H9 (cell line): Measurements from ENCODE around the gene TOX4. TPM values are rescaled to one million over a fixed set of nuclear protein-coding genes. Genes with fewer than 3 reads are reported as not detected.

Experiments used
- DNase-seq: peaks from one replicate; pipeline ENCODE4 v3.0.0-alpha.2; 2017
- H2AFZ ChIP-seq: one replicate; pipeline ENCODE4 v1.6.1; 2013; ENCODE audit warnings: mild to moderate bottlenecking, low read length, control low read depth, moderate library complexity
- H2AK5ac ChIP-seq: 2 replicates; pipeline ENCODE4 v1.6.1; 2013; ENCODE audit warnings: low read length, control low read depth, mixed read lengths; ENCODE audit not compliant: insufficient read length
- H2BK120ac ChIP-seq: one replicate; pipeline ENCODE4 v1.6.1; 2013; ENCODE audit warnings: low read depth, mild to moderate bottlenecking, low read length, control low read depth, inconsistent platforms; ENCODE audit not compliant: poor library complexity, severe bottlenecking
- H2BK12ac ChIP-seq: 2 replicates; pipeline ENCODE4 v1.6.1; 2013; ENCODE audit warnings: low read length, control low read depth, mixed read lengths, low read depth; ENCODE audit not compliant: insufficient read length
- H2BK15ac ChIP-seq: 2 replicates; pipeline ENCODE4 v1.6.1; 2013; ENCODE audit warnings: low read depth, low read length, control low read depth
- H2BK20ac ChIP-seq: one replicate; pipeline ENCODE4 v1.6.1; 2013; ENCODE audit warnings: low read depth, mild to moderate bottlenecking, low read length, control low read depth, inconsistent platforms; ENCODE audit not compliant: poor library complexity, severe bottlenecking
- H2BK5ac ChIP-seq: 2 replicates; pipeline ENCODE4 v1.6.1; 2013; ENCODE audit warnings: low read length, control low read depth, mixed read lengths; ENCODE audit not compliant: insufficient read length
- H3K14ac ChIP-seq: 2 replicates; pipeline ENCODE4 v1.6.1; 2013; ENCODE audit warnings: low read length, control low read depth; ENCODE audit not compliant: insufficient read depth
- H3K18ac ChIP-seq: 2 replicates; pipeline ENCODE4 v1.6.1; 2013; ENCODE audit warnings: low read depth, mild to moderate bottlenecking, mixed read lengths, low read length, control low read depth; ENCODE audit not compliant: insufficient read length
- H3K23ac ChIP-seq: 2 replicates; pipeline ENCODE4 v1.6.1; 2013; ENCODE audit warnings: low read length, control low read depth, mixed read lengths, low read depth; ENCODE audit not compliant: insufficient read length
- H3K23me2 ChIP-seq: 2 replicates; pipeline ENCODE4 v1.6.1; 2013; ENCODE audit warnings: low read depth, mild to moderate bottlenecking, mixed read lengths, low read length, control low read depth; ENCODE audit not compliant: insufficient read length, poor library complexity, severe bottlenecking
- H3K27ac ChIP-seq: 2 replicates; pipeline ENCODE4 v1.5.1; 2013; ENCODE audit warnings: low read length, control low read depth, mixed read lengths, low read depth; ENCODE audit not compliant: insufficient read length
- H3K27me3 ChIP-seq: 2 replicates; pipeline ENCODE4 v1.6.1; 2013; ENCODE audit warnings: low read length, control low read depth, inconsistent platforms; ENCODE audit not compliant: insufficient read depth
- H3K4ac ChIP-seq: 2 replicates; pipeline ENCODE4 v1.6.1; 2013; ENCODE audit warnings: low read depth, mild to moderate bottlenecking, control low read depth, inconsistent platforms, low read length, moderate library complexity
- H3K4me1 ChIP-seq: 2 replicates; pipeline ENCODE4 v1.6.1; 2013; ENCODE audit warnings: low read length, control low read depth, inconsistent platforms; ENCODE audit not compliant: insufficient read depth
- H3K4me2 ChIP-seq: 2 replicates; pipeline ENCODE4 v1.6.1; 2013; ENCODE audit warnings: low read length, control low read depth, mixed read lengths; ENCODE audit not compliant: insufficient read length, insufficient read depth
- H3K56ac ChIP-seq: 2 replicates; pipeline ENCODE4 v1.6.1; 2013; ENCODE audit warnings: low read depth, mild to moderate bottlenecking, mixed read lengths, low read length, control low read depth; ENCODE audit not compliant: insufficient read length
- H3K79me1 ChIP-seq: 2 replicates; pipeline ENCODE4 v1.6.1; 2013; ENCODE audit warnings: low read depth, mild to moderate bottlenecking, moderate library complexity, low read length, control low read depth, inconsistent platforms; ENCODE audit not compliant: insufficient read depth, poor library complexity, severe bottlenecking
- H3K79me2 ChIP-seq: 2 replicates; pipeline ENCODE4 v1.6.1; 2013; ENCODE audit warnings: low read length, control low read depth, inconsistent platforms; ENCODE audit not compliant: insufficient read depth
- H3K9ac ChIP-seq: 2 replicates; pipeline ENCODE4 v1.6.1; 2013; ENCODE audit warnings: low read length, control low read depth, mixed read lengths; ENCODE audit not compliant: insufficient read length; ENCODE audit errors: extremely low read depth
- H3K9me3 ChIP-seq: one replicate; pipeline ENCODE4 v1.6.1; 2013; ENCODE audit warnings: low read depth, low read length, inconsistent platforms; ENCODE audit not compliant: control insufficient read depth
- H3T11ph ChIP-seq: one replicate; pipeline ENCODE4 v1.6.1; 2013; ENCODE audit warnings: mild to moderate bottlenecking, low read length, control low read depth, inconsistent platforms
- H4K20me1 ChIP-seq: one replicate; pipeline ENCODE4 v1.6.1; 2013; ENCODE audit not compliant: control insufficient read depth, insufficient read length, insufficient read depth
- H4K5ac ChIP-seq: 2 replicates; pipeline ENCODE4 v1.6.1; 2013; ENCODE audit warnings: low read depth, mild to moderate bottlenecking, mixed read lengths, low read length, control low read depth; ENCODE audit not compliant: insufficient read length
- H4K8ac ChIP-seq: replicated peaks from 2 replicates; pipeline ENCODE4 v1.6.1; 2013; ENCODE audit warnings: low read length, control low read depth, mixed read lengths, low read depth; ENCODE audit not compliant: insufficient read length
- H4K91ac ChIP-seq: 2 replicates; pipeline ENCODE4 v1.6.1; 2013; ENCODE audit warnings: low read depth, mild to moderate bottlenecking, moderate library complexity, mixed read lengths, low read length, control low read depth; ENCODE audit not compliant: insufficient read length
- H3K27ac Mint-ChIP-seq, 3 experiments: 2 replicates in 2 of 3; 3 replicates in 1 of 3; pipeline ENCODE4 v1.8.0; 2020 to 2021; ENCODE audit warnings: mixed read lengths in 3 of 3, mild to moderate bottlenecking in 1 of 3, moderate library complexity in 1 of 3
- H3K27me3 Mint-ChIP-seq: 2 replicates; pipeline ENCODE4 v1.8.0; 2021; ENCODE audit warnings: low read depth, mild to moderate bottlenecking, moderate library complexity, mixed read lengths
- H3K36me3 Mint-ChIP-seq, 3 experiments: 2 replicates in 2 of 3; 3 replicates in 1 of 3; pipeline ENCODE4 v1.8.0; 2020 to 2021; ENCODE audit warnings: low read depth in 3 of 3, mixed read lengths in 3 of 3; ENCODE audit not compliant: insufficient read depth in 1 of 3
- H3K4me1 Mint-ChIP-seq, 2 experiments: 2 replicates each; pipeline ENCODE4 v1.8.0; 2020; ENCODE audit warnings: mixed read lengths in 2 of 2
- H3K4me3 Mint-ChIP-seq, 2 experiments: 2 replicates in 1 of 2; 3 replicates in 1 of 2; pipeline ENCODE4 v1.8.0; 2020 to 2021; ENCODE audit warnings: mild to moderate bottlenecking in 2 of 2, mixed read lengths in 2 of 2, moderate library complexity in 1 of 2
- H3K9me3 Mint-ChIP-seq, 2 experiments: 2 replicates in 1 of 2; 3 replicates in 1 of 2; pipeline ENCODE4 v1.8.0; 2020; ENCODE audit warnings: mild to moderate bottlenecking in 2 of 2, mixed read lengths in 2 of 2, moderate library complexity in 1 of 2
- CTCF ChIP-seq: fragments of 200-600 bp; sonication (generic); conservative IDR thresholded peaks from 3 replicates; pipeline ENCODE4 v1.8.0; 2021; ENCODE audit warnings: antibody characterized with exemption, mild to moderate bottlenecking
- WGBS: extraction: QIAGEN DNeasy Blood & Tissue Kit; methylation state at CpG from one replicate; pipeline ENCODE4 v1.1.7; 2013; ENCODE audit warnings: missing lambda C conversion rate, low lambda C conversion rate, mixed read lengths; ENCODE audit not compliant: insufficient read length; ENCODE audit errors: extremely low coverage; 5-methylcytosine and 5-hydroxymethylcytosine counted together
- total RNA-seq: library from RNA; stranded (reverse); gene quantifications from 2 replicates; pipeline ENCODE4 v1.2.1, GENCODE V29; 2021

Gene TOX4
- total RNA-seq, 1 experiment from 2014 or later = 64.7 TPM

DNA sequence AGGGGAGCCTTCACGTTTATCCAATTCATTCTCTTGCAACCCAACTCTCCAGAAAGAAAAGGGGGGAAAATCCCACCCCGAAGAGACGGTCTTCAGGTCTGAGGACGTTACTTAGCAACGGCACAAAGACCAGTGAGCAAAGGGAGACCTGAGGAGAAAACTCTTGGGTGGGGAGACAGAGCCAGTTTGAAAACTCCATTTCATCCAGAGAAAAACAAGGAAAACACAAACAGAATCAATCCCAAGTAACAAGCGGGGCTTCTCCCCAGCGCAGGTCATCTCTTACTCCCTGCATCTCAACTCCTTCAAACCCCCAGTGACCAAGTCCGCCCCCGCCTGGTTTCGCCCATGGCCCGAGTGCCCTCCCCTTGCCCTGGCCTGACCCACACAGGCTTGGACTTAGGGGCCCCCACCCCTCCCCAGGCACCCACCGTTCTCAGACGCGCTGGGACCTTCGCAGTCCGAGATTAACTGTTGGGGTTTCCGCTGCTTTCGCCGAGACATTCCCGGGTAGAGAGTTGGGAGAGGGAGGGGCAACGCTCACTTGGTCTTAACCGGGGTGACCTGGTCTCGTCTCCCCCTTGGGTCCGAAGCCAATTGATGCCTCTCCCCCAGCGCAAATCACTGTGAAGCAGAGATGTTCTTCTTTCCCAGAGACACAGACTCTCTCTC is 59.6 kb downstream of the TOX4 start:
- Histone ChIP-seq H3K27ac (peak overlapping the region; percentile 69), H3K79me1 (no peaks in the 10 kb centered on the region), H3K9ac (peak overlapping the region; percentile 82), H2BK120ac (no peak overlapping the region), H3K9me3 (no peaks in the 10 kb centered on the region), H3K27me3 (no peaks in the 10 kb centered on the region), H4K5ac (no peak overlapping the region), H2BK5ac (peak overlapping the region; percentile 66), H3K18ac (peak overlapping the region; percentile 92), H3K23me2 (peaks cover 16% of the 10 kb centered on the region), H3K4me1 (peaks cover 6% of the 10 kb centered on the region; the same call in 1 of the 2 replicates), H2BK20ac (no peak overlapping the region), H2AFZ (no peak overlapping the region), H2BK12ac (no peak overlapping the region), H4K91ac (no peak overlapping the region), H2BK15ac (no peak overlapping the region), H3K4ac (no peak overlapping the region), H4K8ac (no peak overlapping the region), H3K56ac (no peak overlapping the region), H3T11ph (no peak overlapping the region), H2AK5ac (no peak overlapping the region), H3K14ac (peak overlapping the region; percentile 87; the same call in 1 of the 2 replicates), H4K20me1 (no peaks in the 10 kb centered on the region), H3K23ac (no peak overlapping the region), H3K79me2 (peaks cover 27% of the 10 kb centered on the region; the same call in 1 of the 2 replicates), H3K4me2 (peak overlapping the region; percentile 97)
- Mint-ChIP-seq H3K27ac (peak overlapping the region; percentile 93 to 100 (median 97)), H3K36me3 (peaks cover 8 to 20% (median 11%) of the 10 kb centered on the region in 3 experiments; a peak in 6 of 7 replicates), H3K27me3 (no peaks in the 10 kb centered on the region), H3K4me3 (peak overlapping the region; percentile 85 to 99), H3K9me3 (no peaks in the 10 kb centered on the region), H3K4me1 (peaks cover 49 to 61% of the 10 kb centered on the region in 2 experiments)
- TF ChIP-seq CTCF = no peak
- WGBS = no CpG with 5 or more reads among the region's 25 CpGs
- peak; percentile 56 for DNase-seq
